Fibroblast of pulmonary artery (primary cell): ENCODE results near the gene CGREF1.

Experiments used
- DNase-seq: peaks from one replicate; pipeline ENCODE4 v3.0.0-alpha.2; 2010; ENCODE audit warnings: low read depth
- H3K4me3 ChIP-seq: replicated peaks from 2 replicates; pipeline ENCODE4 v1.5.1; 2011; ENCODE audit warnings: low read depth, mild to moderate bottlenecking, control low read depth, low read length, moderate library complexity
- CTCF ChIP-seq: IDR thresholded peaks from 2 replicates; pipeline ENCODE4 v1.5.1; 2011; ENCODE audit warnings: mild to moderate bottlenecking, control low read depth, low read length, inconsistent platforms; ENCODE audit errors: missing control alignments

Gene CGREF1

GRCh38 chr2:27050996-27051901 is 67.7 kb downstream of the CGREF1 start, which contains the start of gene AGBL5:
Gene AGBL5, plus strand, starts transcription at chr2:27051668. Its CDS starts 1,291 bp downstream, at chr2:27052959.
- no peak for TF ChIP-seq CTCF
- H3K4me3 ChIP-seq, result peak within 1 kb of the TSS; percentile 71
- peak; percentile 95 for DNase-seq
